OCI-M1 (cell line): ENCODE measurements around the gene BABAM1.
"Not testable (repeated sequence)": the region's sequence is repeated elsewhere in the genome, so short reads cannot be mapped to it uniquely, and the experiment has no call there.

ENCODE experiments used
- DNase-seq: peaks from one replicate; lab custom pipeline; 2025; lab: John Stamatoyannopoulos, UW

The BABAM1 gene

DNA sequence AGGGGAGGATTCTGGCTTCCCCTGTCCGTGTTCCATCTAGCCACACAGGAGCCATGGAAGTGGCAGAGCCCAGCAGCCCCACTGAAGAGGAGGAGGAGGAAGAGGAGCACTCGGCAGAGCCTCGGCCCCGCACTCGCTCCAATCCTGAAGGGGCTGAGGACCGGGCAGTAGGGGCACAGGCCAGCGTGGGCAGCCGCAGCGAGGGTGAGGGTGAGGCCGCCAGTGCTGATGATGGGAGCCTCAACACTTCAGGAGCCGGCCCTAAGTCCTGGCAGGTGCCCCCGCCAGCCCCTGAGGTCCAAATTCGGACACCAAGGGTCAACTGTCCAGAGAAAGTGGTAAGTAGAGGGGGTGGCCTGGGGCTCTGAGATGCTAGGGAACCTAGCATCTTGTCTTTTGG, 1.5 kb downstream of the BABAM1 start:
- DNase-seq, result no peak

GRCh38 chr19:17274892-17275291, 7.6 kb downstream of the BABAM1 start:
- DNase-seq, result not testable (repeated sequence)

- no peak for DNase-seq
These were observed 8.4 kb downstream of the BABAM1 start for GRCh38 chr19:17275441-17276175.

- no peak for DNase-seq
These were observed 12.2 kb downstream of the BABAM1 start for GRCh38 chr19:17279436-17279835.

DNA sequence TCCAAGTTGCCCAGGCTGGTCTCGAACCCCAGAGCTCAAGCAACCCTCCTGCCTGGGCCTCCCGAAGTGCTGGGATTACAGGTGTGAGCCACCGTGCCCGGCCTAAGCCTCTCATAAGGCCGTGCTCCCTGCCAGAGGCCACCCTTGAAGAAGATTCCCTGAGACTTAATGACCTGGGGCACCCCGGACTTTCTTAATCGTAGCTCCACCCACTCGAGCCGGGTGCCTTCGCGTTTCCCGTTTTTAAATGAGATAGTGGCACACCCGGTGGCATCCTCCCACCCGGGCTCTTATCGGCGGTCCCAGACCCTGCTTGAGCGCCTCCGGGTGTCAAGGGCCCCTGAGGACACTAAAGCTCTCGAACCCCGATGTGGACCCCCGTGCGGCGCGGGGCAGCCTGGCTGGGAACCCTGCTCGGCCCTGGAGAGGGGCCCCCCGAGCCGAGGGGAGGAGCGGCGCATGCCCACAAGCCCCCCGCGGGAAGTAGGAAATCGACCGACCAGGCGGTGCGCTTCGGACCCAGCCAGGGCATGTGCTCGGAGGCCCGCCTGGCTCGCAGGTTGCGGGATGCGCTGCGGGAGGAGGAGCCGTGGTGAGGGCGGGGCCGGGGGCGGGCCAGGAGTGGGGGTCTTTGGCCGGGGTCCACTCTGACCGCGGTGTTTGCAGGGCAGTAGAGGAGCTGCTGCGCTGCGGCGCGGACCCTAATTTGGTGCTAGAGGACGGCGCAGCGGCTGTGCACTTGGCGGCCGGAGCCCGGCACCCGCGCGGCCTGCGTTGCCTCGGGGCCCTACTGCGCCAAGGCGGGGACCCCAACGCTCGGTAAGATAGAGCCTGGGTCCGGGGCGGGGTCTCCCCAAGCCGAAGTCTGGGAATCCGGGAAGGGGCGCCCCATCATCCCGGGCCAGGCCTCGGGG, 14.4 kb downstream of the BABAM1 start, which contains the start of gene ANKLE1:
Gene ANKLE1, plus strand, starts transcription at position 511 of the 914 bp plus-strand sequence. Its CDS starts 20 bp downstream, at position 531.
- DNase-seq, result peak; percentile 93

DNA sequence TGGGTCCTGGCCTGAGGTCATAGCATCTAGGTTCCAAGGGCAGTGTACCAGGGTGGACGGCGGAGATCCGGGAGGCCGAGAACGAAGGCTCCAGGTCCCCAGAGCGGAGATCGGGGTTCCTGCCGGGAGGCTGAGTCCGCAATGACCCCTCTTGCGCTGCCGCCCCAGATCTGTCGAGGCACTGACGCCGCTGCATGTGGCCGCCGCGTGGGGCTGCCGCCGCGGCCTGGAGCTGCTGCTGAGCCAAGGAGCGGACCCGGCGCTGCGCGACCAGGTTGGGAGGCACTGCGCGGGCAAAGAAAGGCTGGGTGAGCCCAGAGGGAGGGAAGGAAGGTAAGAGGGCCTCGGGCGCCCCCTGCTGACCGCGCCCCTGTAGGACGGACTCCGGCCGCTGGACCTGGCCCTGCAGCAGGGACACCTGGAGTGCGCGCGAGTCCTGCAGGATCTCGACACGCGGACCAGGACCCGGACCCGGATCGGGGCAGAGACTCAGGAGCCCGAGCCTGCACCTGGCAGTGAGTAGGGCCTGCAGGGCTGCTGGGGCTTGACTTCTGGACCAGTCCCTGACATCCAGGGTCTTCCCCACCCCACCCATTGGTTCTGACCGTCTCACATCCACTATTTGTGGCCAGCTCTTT, 15.4 kb downstream of the BABAM1 start:
- DNase-seq, result peak; percentile 96

GRCh38 chr19:17283504-17283996, 16.3 kb downstream of the BABAM1 start:
- no peak for DNase-seq

- DNase-seq, result no peak
These were observed 18.3 kb downstream of the BABAM1 start for GRCh38 chr19:17285415-17286135.

GRCh38 chr19:17286263-17286662, 19.0 kb downstream of the BABAM1 start:
- DNase-seq, result no peak

GRCh38 chr19:17286752-17287151, 19.5 kb downstream of the BABAM1 start:
- DNase-seq, result no peak

DNA sequence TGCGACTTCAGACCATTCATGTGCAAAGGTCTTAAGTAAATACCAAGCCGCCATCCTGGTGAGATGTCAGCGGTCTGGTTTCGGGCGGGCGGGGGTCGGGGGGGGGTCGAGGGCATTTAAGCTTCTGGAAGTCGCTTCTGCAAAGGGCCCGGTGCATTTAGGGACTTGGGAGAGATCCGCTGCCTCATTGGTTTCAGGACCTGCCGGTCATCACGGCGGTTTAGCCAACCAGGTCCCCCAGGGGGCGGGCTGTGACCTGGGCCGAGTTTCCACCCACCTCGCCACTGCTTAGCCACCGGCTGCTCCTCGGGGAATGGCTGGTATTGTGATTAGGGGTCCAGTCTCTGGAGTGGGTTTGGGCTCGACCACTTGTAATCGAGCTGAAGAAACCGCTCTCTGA, 22.2 kb downstream of the BABAM1 start:
- DNase-seq, result peak; percentile 68

GRCh38 chr19:17292301-17293074, 25.2 kb downstream of the BABAM1 start:
- DNase-seq, result peak; percentile 94

GRCh38 chr19:17293605-17294004, 26.4 kb downstream of the BABAM1 start:
- DNase-seq, result peak; percentile 17

- peak; percentile 72 for DNase-seq
These were observed 27.0 kb downstream of the BABAM1 start for GRCh38 chr19:17294051-17294891.

- not testable (repeated sequence) for DNase-seq
These were observed 28.3 kb downstream of the BABAM1 start for GRCh38 chr19:17295551-17295950.

- peak; percentile 66 for DNase-seq
These were observed 29.0 kb downstream of the BABAM1 start for GRCh38 chr19:17296273-17296672.

- DNase-seq, result no peak
These were observed 29.7 kb downstream of the BABAM1 start for GRCh38 chr19:17296976-17297375.

- no peak for DNase-seq
These were observed 33.9 kb downstream of the BABAM1 start for GRCh38 chr19:17300992-17301619.
